GM21528 (cell line): ENCODE data around the gene MBD5.
A peak's percentile ranks its signal among the peaks of the same experiment; 100 is the strongest.
"Not testable (repeated sequence)": the region's sequence is repeated elsewhere in the genome, so short reads cannot be mapped to it uniquely, and the experiment has no call there.

Experiments
- ATAC-seq: cut with Tn5 transposase; IDR thresholded peaks from one replicate; pipeline ENCODE4 v1.9.1; 2021; ENCODE audit warnings: mild to moderate bottlenecking, moderate library complexity; ENCODE audit not compliant: unreplicated experiment, low FRiP score

Gene MBD5

GRCh38 chr2:148021059-148021861, at the start of gene MBD5:
Gene MBD5 (plus strand): TSS chr2:148021091.
- peak; percentile 44 for ATAC-seq

- ATAC-seq: no peak
Measured at GRCh38 chr2:147976102-147976501, 44.8 kb upstream of the MBD5 start.

- ATAC-seq: no peak
Measured at GRCh38 chr2:147977679-147978078, 43.2 kb upstream of the MBD5 start.

- ATAC-seq: no peak
Measured at GRCh38 chr2:147980940-147981528, 39.9 kb upstream of the MBD5 start.

GRCh38 chr2:147989102-147989501, 31.8 kb upstream of the MBD5 start:
- no peak for ATAC-seq

GRCh38 chr2:147989809-147990403, 31.0 kb upstream of the MBD5 start:
- ATAC-seq: no peak

GRCh38 chr2:147994965-147995364, 25.9 kb upstream of the MBD5 start:
- not testable (repeated sequence) for ATAC-seq

GRCh38 chr2:147996828-147997227, 24.1 kb upstream of the MBD5 start:
- ATAC-seq: no peak

GRCh38 chr2:147998203-147998602, 22.7 kb upstream of the MBD5 start:
- ATAC-seq: no peak

GRCh38 chr2:147999126-147999525, 21.8 kb upstream of the MBD5 start:
- no peak for ATAC-seq

GRCh38 chr2:148000095-148000494, 20.8 kb upstream of the MBD5 start:
- ATAC-seq: no peak

GRCh38 chr2:148002420-148002819, 18.5 kb upstream of the MBD5 start:
- not testable (repeated sequence) for ATAC-seq

GRCh38 chr2:148006249-148007007, 14.5 kb upstream of the MBD5 start:
- no peak for ATAC-seq

- ATAC-seq: no peak
Measured at GRCh38 chr2:148007219-148007900, 13.5 kb upstream of the MBD5 start.

- ATAC-seq: not testable (repeated sequence)
Measured at GRCh38 chr2:148008411-148008810, 12.5 kb upstream of the MBD5 start.

- no peak for ATAC-seq
Measured at GRCh38 chr2:148013876-148014275, 7.0 kb upstream of the MBD5 start.

- ATAC-seq: no peak
Measured at GRCh38 chr2:148014616-148015015, 6.3 kb upstream of the MBD5 start.

- ATAC-seq: peak; percentile 80
Measured at GRCh38 chr2:148020111-148021058, 506 bp upstream of the MBD5 start, which contains the start of gene ORC4. Gene ORC4 (minus strand): TSS chr2:148020737. CDS start chr2:147975958, 44,779 bp downstream.

GRCh38 chr2:148021886-148022285, 995 bp downstream of the MBD5 start:
- no peak for ATAC-seq
